IPS-18c (cell line): ENCODE results near the gene SEMA5B.

Experiments
- H3K4me3 ChIP-seq: 2 replicates; pipeline ENCODE4 v1.7.0; 2013; ENCODE audit warnings: low read depth, mild to moderate bottlenecking, low read length, moderate library complexity; ENCODE audit not compliant: insufficient read depth
- H3K9me3 ChIP-seq: one replicate; pipeline ENCODE4 v1.6.1; 2013; ENCODE audit warnings: mild to moderate bottlenecking, low read length, moderate library complexity; ENCODE audit not compliant: control insufficient read depth, insufficient read depth

Gene SEMA5B

DNA sequence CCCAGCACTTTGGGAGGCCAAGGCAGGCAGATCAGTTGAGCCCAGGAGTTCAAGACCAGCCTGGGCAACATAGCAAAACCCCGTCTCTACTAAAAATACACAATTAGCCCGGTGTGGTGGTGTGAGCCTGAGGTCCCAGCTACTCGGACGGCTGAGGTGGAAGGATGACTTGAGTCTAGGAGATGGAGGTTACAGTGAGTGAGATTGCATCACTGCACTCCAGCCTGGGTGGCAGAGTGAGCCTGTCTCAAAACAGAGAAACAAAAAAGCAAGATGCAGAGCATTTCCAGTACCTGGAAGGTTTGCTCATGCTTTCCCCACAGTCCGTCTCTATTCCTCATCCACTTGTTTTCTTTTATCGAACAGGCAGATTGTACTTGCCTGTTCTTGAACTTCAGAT is 35.5 kb upstream of the SEMA5B start:
- no peak overlapping the region for H3K4me3 ChIP-seq
- peaks cover 2% of the 10 kb centered on the region for H3K9me3 ChIP-seq

DNA sequence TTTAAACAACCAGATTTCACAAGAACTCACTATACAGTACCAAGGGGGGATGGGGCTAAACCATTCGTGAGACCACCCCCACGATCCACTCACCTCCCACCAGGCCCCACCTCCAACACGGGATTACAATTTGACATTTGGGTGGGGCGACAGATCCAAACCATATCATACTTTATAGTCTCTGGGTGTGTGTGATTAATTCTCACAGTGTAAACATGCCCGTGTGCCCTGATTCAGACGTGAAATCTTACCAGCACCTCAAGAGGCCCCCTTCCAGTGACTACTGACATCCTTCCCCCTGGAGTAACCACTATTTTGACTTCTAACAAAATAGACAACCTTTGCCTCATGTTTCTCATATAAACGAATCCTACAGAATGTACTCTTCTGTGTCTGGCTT is 34.3 kb upstream of the SEMA5B start:
- Histone ChIP-seq H3K9me3 (no peaks in the 10 kb centered on the region), H3K4me3 (no peak overlapping the region)

DNA sequence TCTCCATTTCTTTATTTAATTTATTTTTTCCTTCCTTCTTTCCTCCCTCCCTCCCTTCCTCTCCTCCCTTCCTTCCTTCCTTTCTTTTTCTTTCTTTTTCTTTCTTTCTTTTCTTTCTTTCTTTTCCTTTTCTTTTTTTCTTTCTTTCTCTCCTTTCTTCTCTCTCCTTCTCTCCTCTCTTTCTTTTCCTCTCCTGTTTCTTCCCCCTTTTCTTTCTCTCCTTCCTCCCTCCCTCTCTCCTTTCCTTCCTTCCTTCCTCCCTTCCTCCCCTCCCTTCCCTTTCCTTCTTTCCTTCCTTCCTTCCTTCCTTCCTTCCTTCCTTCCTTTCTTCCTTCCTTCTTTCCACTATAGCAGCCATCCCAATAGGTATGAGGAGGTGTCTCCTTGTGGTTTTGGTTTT is 32.5 kb upstream of the SEMA5B start:
- Histone ChIP-seq H3K4me3 (no peak overlapping the region), H3K9me3 (no peaks in the 10 kb centered on the region)

GRCh38 chr3:123058505-123058904 is 30.9 kb upstream of the SEMA5B start:
- Histone ChIP-seq H3K4me3 (no peak overlapping the region), H3K9me3 (no peaks in the 10 kb centered on the region)

- Histone ChIP-seq H3K9me3 (no peaks in the 10 kb centered on the region), H3K4me3 (no peak overlapping the region)
Observed at GRCh38 chr3:123055352-123055751, 27.8 kb upstream of the SEMA5B start.

- H3K9me3 ChIP-seq: no peaks in the 10 kb centered on the region
- no peak overlapping the region for H3K4me3 ChIP-seq
Observed at GRCh38 chr3:123054931-123055330, 27.4 kb upstream of the SEMA5B start.

- no peak overlapping the region for H3K4me3 ChIP-seq
- no peaks in the 10 kb centered on the region for H3K9me3 ChIP-seq
Observed at GRCh38 chr3:123054109-123054778, 26.7 kb upstream of the SEMA5B start.

DNA sequence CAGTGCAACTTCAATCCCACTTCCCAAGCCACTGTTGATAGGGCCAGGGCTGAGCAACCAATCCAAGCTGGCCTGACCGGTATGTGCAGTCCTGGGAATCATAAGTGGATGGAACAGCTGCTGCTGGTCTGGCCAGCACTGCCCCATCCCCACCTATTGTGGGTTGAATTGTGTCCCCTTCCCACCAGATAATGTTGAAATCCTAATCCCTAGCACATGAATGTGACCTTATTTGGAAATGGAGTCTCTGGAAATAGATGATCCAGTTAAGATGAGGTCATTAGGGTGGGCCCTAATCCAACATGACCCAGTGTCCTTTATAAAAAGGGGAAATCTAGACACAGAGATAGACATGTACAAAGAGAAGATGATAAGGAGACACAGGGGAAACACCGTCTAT is 25.5 kb upstream of the SEMA5B start:
- no peak overlapping the region for H3K4me3 ChIP-seq
- H3K9me3 ChIP-seq: no peaks in the 10 kb centered on the region

GRCh38 chr3:123050666-123051065 is 23.1 kb upstream of the SEMA5B start:
- H3K9me3 ChIP-seq: no peaks in the 10 kb centered on the region
- no peak overlapping the region for H3K4me3 ChIP-seq

DNA sequence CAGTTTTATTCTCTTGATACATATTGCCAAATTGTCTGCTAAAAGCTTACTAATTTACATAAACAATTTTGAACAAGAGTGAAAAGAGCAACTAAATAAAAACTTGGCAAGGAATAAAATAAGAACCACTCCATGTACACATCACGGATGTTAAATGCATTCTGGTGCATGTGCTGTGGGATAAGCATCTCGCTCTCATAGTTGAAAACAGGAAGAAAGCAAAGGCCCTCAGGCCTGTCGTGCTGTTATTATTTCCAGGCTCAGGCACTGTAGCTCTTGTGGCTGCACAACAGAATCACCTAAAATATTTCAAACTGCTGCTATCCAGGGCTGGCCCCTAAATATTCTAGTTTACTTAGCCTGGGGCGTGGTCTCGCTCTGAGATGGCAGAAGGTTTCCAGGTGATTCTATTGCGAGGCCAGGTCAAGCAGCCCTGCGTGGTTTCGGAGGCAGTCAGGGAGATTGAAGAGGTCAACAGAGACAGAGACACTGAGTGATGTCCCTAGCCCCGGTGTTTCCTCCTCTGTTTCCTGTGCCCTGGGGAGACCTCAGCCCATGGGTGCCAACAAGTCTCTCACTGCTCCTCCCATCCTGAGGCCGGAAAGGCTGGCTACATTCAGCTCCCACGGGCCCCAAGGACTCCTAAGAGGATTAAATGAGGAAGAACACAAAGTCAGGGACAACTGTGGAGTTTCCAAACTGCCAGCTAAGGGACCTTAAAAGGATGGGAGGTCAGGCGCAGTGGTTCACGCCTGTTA is 21.1 kb upstream of the SEMA5B start:
- H3K4me3 ChIP-seq: no peak overlapping the region

DNA sequence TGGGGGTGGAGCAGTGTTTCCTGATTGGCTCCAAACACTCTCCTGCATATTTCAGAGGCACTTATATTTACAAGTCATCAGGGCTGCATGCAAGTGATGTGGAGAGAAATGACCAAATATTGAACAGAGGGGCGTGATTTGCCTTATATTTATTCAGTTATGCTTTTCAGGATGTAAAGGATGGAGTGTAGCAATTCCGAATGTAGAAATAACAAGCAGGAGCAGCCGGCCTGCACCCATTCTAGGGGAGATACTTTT is 19.4 kb upstream of the SEMA5B start:
- Histone ChIP-seq H3K4me3 (no peak overlapping the region), H3K9me3 (no peaks in the 10 kb centered on the region)

More for the DNA sequence above, 21.1 kb upstream of the SEMA5B start:
- no peaks in the 10 kb centered on the region for H3K9me3 ChIP-seq

GRCh38 chr3:123046262-123047061 is 18.9 kb upstream of the SEMA5B start:
- Histone ChIP-seq H3K9me3 (no peaks in the 10 kb centered on the region), H3K4me3 (no peak overlapping the region)

- Histone ChIP-seq H3K9me3 (no peaks in the 10 kb centered on the region), H3K4me3 (no peak overlapping the region)
Observed at GRCh38 chr3:123044981-123045763, 17.6 kb upstream of the SEMA5B start.

DNA sequence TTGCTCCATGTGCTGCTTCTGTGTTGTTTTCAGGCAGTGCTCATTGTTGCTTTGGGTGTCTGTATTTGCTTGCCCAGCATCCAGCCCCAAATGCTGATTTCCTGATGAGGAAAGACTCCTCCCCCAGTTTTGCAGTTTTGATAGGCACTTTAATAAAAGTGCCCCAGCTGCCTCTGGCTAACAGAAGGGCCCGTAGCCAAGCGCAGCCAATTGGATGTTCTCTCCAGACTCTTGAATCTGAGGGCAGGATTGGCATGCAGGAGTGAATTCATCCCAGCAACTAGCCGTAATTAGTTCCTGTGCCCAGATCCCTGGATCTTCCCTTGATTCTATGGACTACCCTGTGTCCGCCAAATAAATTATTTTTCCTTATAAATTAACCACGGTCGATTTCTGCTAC is 14.8 kb upstream of the SEMA5B start:
- H3K9me3 ChIP-seq: no peaks in the 10 kb centered on the region
- no peak overlapping the region for H3K4me3 ChIP-seq

DNA sequence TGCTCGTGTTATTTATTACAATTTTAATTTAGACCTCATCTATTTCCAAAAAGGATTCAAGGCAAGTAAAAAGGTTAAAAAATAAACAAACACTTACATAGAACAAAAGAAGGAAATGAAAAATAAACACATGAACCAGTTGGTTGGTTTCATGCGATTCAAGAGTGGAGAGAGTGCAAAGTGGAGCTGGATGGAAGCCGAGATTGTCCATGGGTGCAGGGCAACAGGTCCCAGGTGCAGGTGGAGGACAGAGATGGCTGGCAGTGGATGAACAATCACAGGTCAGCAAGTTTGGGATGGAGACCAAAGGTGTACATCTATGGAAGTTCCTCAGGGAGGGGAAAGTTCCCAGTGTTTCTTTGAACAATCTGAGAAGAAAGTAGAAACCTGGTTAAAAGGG is 11.6 kb upstream of the SEMA5B start:
- Histone ChIP-seq H3K4me3 (no peak overlapping the region), H3K9me3 (no peaks in the 10 kb centered on the region)

DNA sequence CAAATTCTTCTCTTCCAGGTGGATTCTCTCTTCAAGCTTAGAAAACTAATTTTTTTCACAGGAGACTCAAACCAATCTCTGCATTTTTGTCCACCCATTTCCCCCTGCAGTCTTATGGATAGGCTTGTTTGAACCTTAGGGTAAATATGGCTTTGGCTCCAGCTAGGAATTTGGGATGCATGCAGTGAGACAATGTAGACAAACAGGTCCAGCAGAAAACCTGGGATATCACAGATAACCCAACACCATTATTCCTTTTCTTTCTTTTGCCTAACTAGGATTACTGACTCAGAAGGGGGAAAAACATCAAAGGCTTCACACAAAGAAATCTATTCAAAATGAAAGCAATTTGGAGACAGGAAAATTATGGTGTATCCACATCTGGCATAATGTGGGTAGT is 11.2 kb upstream of the SEMA5B start:
- no peaks in the 10 kb centered on the region for H3K9me3 ChIP-seq
- no peak overlapping the region for H3K4me3 ChIP-seq

- Histone ChIP-seq H3K4me3 (no peak overlapping the region), H3K9me3 (no peaks in the 10 kb centered on the region)
Observed at GRCh38 chr3:123037015-123037375, 9.4 kb upstream of the SEMA5B start.
